GM18861 (cell line): ENCODE measurements around the gene MASP1.
A peak's percentile ranks its signal among the peaks of the same experiment; 100 is the strongest.
"Not testable (repeated sequence)": the region's sequence is repeated elsewhere in the genome, so short reads cannot be mapped to it uniquely, and the experiment has no call there.

Experiments
- ATAC-seq: cut with Tn5 transposase; IDR thresholded peaks from one replicate; pipeline ENCODE4 v1.9.1; 2021; ENCODE audit not compliant: unreplicated experiment

MASP1 gene

DNA sequence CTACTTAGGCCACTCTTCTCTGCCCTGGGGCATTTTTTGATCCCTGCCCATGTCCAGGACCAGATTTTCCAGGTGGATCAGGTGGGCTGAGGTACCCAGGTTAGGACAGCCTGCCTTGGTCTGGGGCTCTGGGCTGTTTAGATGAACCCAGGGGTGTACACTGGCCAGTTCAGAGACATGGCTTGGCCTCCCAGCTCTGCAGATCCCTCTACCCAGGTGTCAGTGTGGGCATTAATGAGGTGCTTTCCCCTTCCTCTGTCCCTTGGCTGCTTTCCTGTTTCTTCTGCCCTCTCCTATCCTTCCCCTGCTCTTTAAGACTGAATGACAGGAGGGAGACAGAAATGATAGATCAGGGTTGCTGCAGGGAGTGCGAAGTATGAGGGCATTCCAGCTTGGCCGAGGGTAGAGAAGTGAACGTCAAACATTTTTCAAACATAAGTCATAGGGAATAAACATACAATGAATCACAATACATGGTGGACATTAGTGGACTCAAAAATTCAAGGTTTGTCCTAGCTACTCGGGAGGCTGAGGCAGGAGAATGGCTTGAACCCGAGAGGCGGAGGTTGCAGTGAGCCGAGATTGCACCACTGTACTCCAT is 63.8 kb downstream of the MASP1 start:
- ATAC-seq: no peak

DNA sequence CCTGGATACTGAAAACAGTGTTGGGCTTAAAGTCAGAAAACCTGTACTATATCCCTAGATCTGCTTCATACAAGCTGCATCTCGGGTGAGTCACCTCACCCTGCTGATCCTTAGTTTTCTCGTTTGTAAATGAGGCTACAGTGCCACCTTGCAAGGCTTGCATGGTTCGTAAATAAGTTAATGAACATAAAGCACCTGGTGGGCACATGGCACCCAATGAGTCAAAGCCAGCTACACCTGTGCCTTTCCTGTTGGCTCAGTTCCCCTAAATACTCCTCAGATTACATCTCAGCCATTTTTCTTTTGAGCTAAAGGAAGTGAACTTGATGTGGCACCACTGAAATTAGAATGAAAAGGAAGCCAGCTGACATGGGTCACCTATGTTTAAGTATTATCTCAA is 67.7 kb downstream of the MASP1 start:
- ATAC-seq: no peak

DNA sequence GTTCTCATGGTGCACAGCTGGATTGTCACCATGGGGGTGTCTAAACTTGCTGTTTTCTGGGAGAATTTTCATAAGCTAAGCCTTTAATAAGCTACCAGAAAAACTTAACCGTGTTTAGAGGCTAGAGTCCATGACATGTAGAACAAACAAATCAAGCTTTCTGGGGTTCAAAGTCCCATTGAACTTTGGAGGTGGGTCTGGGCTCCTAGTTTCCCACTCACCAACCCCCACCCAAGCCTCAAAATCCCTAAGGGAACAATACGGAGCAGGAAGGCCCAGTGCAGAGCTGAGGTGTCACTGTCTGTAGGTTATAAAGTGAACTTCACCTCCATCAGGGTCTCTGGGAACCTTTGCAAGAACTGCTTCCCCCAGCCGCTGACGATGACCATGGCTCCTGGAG is 68.7 kb downstream of the MASP1 start:
- no peak for ATAC-seq

DNA sequence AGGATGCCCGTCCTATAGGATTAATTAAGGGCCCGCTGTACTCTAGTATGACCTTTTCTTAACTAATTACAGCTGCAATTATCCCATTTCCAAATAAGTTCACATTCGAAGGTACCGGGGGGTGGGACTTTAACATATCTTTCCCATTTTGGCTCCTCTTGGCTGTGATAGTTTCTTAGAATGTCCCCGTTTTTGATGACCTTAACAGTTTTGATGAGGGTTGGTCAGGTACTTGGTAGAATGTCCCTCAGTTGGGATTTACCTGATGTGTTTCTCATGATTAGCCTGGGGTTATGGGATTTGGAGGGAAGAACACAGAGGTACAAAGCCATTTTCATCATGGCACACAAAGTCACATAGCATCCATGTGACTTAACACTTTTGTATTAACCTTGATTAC is 76.1 kb downstream of the MASP1 start:
- no peak for ATAC-seq

DNA sequence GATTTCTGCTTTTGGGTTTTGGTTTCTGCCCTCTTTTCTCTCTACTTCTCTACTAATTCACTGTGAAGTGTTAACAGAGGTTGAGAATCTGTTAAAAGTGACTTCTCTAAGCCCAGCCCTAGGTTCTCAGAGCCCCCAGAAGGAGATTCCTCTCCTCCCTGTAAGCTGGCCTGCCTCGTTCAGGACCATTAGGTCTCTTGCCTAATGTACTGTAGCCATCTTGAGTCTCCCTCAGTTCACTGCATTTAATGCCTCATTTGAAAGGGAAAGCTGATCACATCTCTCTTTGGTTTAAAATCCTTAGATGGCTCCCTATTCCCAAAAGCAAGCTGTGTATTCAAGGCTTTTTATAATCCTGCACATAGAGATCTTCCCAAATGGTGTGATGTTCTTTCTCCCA is 77.9 kb downstream of the MASP1 start:
- no peak for ATAC-seq

DNA sequence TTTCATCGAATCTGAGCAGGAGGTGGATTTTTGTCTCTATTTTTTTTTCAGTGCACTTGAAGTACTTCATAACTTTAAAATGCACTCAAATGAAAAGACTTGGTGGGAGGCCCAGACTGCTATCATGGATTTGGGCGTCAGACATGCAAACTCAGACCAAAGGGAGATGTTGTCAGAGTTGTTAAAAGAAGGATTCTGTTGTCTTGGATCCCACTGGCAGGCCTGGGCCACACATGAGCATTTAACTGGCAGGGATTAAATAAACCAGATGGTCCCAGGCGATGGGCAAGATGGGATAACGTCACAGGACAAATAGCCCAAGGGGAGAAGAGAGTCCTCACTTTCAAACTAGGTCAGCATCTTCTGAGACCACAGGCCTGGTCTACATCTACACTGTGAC is 78.8 kb downstream of the MASP1 start:
- no peak for ATAC-seq

DNA sequence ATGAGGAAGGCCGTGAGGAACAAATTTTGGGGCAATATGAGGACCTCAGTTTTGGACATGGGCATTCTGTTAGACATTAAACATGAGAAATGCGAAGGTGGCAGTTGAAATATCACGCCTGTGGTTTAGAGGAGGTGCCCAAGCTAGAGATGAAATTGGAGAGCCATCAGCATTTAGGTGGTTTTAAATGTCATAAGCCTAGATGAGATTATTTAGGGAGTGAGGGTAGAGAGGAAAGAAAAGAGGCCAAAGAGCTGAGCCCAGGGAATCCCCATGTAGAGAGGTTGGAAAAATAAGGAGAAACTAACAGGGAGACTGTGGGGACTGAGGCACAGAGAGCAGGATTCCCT is 79.4 kb downstream of the MASP1 start:
- ATAC-seq: no peak

DNA sequence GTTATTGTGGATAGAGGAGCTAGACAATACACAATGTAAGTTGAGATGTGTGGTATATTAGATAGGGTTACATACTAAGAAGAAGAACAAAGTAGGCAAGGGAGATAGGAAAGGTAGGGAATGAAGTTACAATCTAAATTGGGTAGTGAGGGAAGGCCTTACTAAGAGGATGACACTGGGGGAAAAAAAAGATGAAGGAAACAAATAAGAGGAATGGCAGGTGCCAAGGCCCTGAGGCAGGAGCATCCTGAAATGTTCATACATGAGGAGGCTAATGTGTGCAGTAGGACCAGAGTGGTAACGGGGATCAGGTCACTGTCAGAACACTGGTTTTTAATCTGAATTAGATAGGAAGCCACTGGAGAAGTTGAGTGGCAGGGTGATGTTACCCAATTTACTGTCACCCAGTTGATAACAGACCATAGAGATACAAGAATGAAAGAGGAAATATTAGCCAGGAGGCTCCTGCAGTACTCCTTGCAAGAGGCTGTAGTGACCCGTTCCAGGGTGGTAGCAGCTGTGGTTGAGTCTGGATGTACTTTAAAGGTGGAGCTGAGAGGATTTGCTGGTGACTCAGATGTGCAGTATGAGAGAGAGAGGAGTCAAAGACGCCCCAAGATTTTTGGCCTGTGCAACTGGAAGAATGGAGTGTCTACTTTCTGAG is 79.9 kb downstream of the MASP1 start:
- no peak for ATAC-seq

DNA sequence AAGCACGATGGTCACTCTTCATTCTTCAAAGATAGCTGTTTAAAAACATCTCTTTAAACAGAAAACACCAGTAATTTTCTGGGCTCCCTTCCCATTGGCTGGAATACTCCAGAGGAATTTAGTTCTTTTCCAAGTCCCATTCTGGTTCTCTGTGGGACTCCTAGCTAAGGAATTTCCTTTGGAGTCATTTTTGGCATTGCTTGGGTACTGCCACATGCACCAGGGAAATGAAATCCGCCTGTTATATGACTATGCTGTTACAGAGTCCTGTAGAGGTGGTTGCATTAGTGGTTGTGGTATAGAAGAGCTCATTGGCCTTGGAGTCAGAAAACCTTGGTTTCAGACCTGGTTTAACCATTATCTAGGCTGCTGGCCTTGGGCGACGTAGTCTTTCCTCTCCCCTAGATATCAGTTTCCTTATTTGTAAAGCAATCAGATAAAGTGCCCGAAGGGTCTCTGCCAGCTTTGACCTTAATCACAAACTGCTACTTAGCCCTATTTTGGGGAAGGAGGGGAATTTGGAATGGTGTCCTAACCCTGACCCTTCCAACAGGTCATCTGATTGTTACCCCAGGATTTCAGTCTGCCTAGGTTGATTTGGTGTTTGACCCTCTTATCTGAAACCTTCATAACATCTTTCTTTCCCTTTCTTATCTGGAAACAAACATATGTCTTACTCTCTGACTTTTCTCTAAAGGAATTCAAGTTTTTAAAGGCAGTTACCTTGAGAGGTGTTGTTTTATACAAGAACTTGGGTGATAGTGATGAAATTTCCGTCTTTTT is 80.8 kb downstream of the MASP1 start:
- peak; percentile 99 for ATAC-seq

DNA sequence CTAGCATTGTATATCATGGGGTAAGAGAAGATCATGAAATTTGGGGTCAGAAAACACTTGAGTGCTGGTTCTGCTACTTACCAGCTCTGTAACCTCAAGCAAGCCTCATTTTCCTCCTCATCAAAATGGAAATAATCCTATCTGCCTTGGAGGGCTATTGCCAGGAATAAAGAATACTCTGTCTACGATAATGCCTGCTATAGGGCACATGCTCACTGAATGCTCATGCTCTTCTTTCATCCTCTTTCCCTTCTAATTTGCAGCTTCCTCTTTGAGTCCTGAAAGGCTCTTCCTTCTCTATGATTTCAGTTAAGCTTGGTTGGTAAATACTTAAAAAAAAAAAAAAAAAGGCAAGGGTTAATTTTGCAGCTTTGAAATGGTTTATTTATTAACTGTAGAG is 81.4 kb downstream of the MASP1 start:
- ATAC-seq: no peak

DNA sequence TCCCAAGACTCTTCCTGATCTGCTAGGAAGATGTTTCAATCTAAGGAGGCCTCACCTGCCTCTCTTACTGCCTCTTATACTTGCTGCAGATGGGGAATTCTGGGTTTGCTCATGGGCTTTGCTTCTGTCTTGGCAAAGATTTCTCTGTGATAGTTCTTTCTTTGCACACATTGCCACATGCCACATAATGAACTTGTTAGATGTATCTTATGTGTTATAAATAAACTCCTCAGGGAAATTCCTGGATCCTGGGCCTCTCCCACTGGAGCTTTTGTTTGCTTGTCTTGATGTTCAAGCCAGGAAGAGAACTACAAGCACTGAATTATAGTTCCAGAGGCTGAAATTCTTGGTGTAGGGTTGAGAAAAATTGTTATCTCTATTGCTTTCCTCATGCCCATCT is 82.0 kb downstream of the MASP1 start:
- no peak for ATAC-seq

DNA sequence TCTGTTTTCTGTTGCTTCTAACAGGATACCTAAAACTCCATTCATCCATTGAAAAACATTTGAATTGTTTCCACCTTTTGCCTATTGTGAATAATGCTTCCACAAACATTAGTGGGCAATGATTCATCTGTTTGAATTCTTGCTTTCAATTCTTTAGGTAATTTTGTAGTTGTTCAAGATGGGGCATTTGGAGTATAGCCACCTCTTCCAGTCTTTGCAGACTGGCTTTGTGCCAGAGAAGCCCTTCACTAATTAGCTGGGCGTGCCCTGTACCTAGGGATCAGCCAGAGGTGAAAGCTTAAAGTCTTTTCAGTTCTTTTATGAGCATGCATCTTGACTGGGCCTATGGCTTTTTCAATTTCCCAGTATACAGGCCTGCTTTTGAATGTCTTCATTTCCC is 83.4 kb downstream of the MASP1 start:
- no peak for ATAC-seq

DNA sequence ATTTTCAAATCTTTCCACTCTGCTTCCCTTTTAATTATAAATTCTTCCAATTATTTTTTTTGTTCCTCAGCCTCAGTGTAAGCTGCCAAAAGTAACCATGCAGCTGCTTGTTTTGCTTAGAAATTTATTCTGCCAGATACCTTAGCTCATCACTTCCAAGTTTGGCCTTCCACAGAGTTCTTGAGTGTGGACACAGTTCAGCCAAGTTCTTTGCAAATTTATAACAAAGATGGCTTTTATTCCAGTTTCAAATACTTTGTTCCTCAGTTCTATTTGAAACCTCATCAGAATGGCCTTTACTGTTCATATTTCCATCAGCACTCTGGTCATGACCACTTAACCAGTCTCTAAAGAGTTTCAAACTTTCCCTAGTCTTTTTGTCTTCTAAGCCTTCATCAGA is 83.9 kb downstream of the MASP1 start:
- ATAC-seq: no peak

DNA sequence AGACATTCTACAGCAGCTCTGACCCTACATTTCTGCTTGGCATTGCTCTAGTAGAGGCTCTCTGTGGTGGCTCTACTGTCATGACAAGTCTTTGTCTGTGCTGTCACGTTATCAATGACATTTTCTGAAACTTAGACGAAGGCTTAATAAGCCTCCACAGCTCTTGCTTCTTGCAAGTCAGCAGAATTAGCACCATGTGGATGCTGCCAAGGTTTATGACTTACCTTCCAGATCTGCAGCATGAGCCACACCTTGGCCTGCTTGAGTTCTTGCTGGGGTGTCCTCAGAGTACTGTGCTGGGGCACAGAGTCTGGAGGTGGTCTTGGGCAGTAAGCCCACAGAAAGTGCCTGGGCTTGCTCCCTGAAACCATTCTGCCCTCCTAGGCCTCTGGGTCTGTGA is 84.5 kb downstream of the MASP1 start:
- ATAC-seq: no peak

DNA sequence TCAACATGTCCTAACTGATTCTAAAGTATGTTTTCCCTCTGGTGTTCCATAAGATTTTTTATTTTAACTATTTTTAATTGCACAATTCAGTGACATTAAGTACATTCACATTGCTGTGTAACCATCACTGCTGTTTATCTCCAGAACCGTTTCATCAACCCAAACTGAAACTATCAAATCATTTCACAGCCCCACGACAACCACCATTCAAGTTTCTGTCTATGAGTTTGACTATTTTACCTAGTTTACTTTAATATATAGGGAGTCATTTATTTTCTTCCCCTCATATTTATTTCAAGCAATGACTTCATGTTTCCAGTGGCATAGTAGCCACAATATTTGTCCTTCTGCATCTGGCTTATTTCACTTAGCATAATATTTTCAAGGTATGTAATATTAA is 85.9 kb downstream of the MASP1 start:
- no peak for ATAC-seq

DNA sequence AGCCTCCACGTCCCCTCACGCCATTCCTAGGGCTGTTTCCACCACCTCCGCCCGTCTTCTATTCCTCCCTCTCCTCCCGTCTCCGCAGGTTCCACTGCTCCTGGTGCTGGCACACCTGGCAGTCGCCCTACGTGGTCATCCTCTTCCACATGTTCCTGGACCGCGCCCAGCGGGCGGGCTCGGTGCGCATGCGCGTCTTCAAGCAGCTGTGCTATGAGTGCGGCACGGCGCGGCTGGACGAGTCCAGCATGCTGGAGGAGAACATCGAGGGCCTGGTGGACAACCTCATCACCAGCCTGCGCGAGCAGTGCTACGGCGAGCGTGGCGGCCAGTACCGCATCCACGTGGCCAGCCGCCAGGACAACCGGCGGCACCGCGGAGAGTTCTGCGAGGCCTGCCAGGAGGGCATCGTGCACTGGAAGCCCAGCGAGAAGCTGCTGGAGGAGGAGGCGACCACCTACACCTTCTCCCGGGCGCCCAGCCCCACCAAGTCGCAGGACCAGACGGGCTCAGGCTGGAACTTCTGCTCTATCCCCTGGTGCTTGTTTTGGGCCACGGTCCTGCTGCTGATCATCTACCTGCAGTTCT is 92.0 kb downstream of the MASP1 start:
- ATAC-seq: not testable (repeated sequence)

DNA sequence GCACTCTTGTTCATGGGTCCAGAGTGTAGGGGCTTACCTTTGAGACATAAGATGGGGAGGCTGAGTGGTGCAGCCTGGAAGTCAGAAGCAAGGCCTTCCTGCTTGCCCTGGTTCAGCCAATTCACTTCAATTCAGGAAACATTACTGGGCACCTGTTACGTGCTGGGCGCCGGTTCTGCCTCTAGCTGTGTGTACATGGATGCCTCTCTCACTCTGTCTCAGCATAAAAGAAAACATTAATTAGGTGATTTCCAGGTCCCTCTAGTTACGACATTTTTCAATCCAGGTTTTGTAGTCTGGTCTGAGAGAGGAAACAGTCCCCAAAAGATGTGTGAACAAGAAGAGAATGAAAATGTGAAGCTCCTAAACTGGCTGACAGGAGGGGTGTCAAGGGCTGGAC is 93.0 kb downstream of the MASP1 start:
- no peak for ATAC-seq

DNA sequence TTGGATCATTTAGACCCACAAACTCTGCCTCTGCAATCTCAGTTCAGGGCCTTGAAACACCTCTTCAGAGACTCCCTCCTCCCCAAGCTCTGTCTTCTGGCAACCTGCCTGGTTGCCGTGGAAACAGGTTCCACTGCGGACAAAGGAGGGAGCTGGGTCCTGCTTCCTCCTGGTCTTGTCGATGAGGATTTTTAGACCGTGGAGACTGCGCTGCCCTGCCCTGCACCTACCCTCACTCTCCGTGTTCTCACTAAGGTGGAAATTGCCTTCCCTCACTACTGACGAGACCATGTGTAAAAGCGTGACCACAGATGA is 94.2 kb downstream of the MASP1 start, which contains the start of gene RTP1:
TSS of gene RTP1 (plus strand) at position 152 of the 315 bp plus-strand sequence. CDS start at position 182, 30 bp downstream.
- no peak for ATAC-seq

DNA sequence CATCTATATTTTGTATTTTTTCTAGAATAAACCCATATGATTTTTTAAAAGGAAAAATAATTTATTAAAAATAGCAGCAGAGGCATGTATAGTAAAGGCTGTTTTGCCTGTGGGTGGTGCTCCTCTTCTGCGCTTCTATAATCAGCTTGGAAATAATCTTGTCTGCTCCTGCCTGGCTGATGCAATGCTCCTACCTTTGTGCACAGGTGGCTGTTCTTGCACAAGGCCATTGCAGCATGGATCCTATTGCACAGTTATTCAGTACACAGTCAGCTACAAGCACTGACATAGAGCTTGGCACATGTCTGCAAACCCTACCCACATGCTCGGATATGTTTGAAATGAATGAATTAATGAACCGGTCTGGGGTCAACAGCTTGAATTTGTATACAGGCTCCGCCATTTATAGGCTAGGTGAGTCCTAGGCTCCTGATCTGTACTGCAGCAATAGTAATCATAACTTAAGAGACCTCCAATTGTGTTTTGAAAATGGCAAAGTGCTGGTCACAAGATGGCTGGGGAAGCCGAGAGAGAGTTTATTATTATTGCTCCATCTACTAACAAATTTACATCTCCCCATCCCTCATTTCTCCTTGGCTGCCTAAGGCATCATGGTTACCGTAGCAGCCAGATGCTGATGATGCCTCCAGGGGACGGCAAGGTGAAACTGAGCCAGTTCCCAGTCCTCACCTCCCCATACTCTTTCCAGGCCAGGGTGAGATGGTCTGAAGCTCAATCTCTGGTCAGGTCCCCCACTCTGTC is 94.8 kb downstream of the MASP1 start:
- no peak for ATAC-seq

DNA sequence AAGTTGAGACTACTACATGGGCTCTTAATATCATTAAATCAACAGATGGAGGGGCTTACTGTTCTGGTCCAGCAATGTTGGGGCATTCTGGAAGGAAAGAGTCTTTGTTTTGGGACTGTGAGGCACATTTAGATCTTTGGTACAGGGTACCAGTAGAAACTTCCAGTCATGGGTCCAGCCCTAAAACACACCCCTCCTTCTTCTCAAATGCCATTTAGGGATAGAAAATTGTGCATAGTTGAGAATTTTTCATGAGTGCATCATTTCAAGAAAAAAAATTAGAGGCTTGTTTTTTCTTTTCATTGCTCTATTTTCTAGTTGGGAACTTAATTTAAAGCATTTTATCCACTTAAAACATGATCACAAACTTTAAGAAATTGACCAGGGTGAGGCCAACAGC is 98.4 kb downstream of the MASP1 start:
- ATAC-seq: no peak

DNA sequence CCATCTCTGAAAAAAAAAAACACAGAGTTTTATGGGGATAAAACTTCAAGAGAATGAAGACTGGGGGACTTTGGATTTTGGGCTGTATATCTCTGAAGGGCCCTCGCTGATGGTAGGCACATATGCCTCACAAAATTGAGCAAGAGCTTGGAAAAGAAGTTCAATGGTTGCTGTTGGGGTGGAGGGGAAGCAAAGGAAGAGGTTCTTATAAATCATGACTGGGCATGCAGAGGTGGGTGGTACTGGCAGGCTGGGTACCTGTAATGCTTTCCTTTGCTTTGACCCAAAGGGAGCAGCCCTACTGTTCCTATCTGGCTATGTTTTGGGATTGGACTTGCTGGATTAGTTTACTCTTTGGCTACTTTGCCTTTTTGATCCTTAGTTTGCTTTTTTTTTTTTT is 100.3 kb downstream of the MASP1 start:
- no peak for ATAC-seq
